Smooth muscle cell (in vitro differentiated cells): ENCODE results near the gene KCTD16. TPM values are rescaled to one million over a fixed set of nuclear protein-coding genes. Genes with fewer than 3 reads are reported as not detected.
A peak's percentile ranks its signal among the peaks of the same experiment; 100 is the strongest.

Experiments used
- DNase-seq: peaks from one replicate; lab custom pipeline; 2025; ENCODE audit not compliant: unreplicated experiment; lab: John Stamatoyannopoulos, UW
- H2AFZ ChIP-seq: fragments of 200-600 bp; sonication (generic); 2 replicates; pipeline ENCODE4 v1.6.0; 2016; ENCODE audit warnings: antibody characterized with exemption, low read depth, mild to moderate bottlenecking
- H3F3A ChIP-seq: fragments of 200-600 bp; sonication (generic); 2 replicates; pipeline ENCODE4 v1.6.0; 2017; ENCODE audit warnings: antibody characterized with exemption, low read depth
- H3K27ac ChIP-seq: fragments of 200-600 bp; sonication (generic); 2 replicates; pipeline ENCODE4 v1.5.1; 2016; ENCODE audit warnings: low read depth, mild to moderate bottlenecking
- H3K27me3 ChIP-seq: fragments of 200-600 bp; sonication (generic); 2 replicates; pipeline ENCODE4 v1.6.1; 2016; ENCODE audit warnings: low read depth, mild to moderate bottlenecking
- H3K36me3 ChIP-seq: fragments of 200-600 bp; sonication (generic); 2 replicates; pipeline ENCODE4 v1.5.1; 2016; ENCODE audit warnings: low read depth
- H3K4me1 ChIP-seq: fragments of 200-600 bp; sonication (generic); 2 replicates; pipeline ENCODE4 v1.5.1; 2016; ENCODE audit warnings: low read depth
- H3K4me2 ChIP-seq: fragments of 200-600 bp; sonication (generic); 2 replicates; pipeline ENCODE4 v1.6.0; 2016; ENCODE audit warnings: mild to moderate bottlenecking
- H3K4me3 ChIP-seq: fragments of 200-600 bp; sonication (generic); 2 replicates; pipeline ENCODE4 v1.5.1; 2016; ENCODE audit warnings: mild to moderate bottlenecking
- H3K79me2 ChIP-seq: fragments of 200-600 bp; sonication (generic); 2 replicates; pipeline ENCODE4 v1.6.0; 2016; ENCODE audit warnings: low read depth, mild to moderate bottlenecking
- H3K9ac ChIP-seq: fragments of 200-600 bp; sonication (generic); 2 replicates; pipeline ENCODE4 v1.6.0; 2016; ENCODE audit warnings: low read depth
- H3K9me3 ChIP-seq: fragments of 200-600 bp; sonication (generic); replicated peaks from 2 replicates; pipeline ENCODE4 v1.5.1; 2016; ENCODE audit warnings: low read depth
- H4K20me1 ChIP-seq: fragments of 200-600 bp; sonication (generic); 2 replicates; pipeline ENCODE4 v1.6.0; 2016; ENCODE audit warnings: low read depth
- CTCF ChIP-seq: fragments of 200-600 bp; sonication (generic); IDR thresholded peaks from 2 replicates; pipeline ENCODE4 v1.5.1; 2017; ENCODE audit warnings: borderline replicate concordance, mild to moderate bottlenecking, antibody characterized with exemption; ENCODE audit not compliant: insufficient read depth, poor library complexity, severe bottlenecking
- WGBS: methylation state at CpG from one replicate; pipeline ENCODE4 v1.1.7; 2016; ENCODE audit warnings: low lambda C conversion rate; 5-methylcytosine and 5-hydroxymethylcytosine counted together
- polyA plus RNA-seq: library from polyadenylated mRNA; unstranded; fragments of >200 nt; fragmentation: Nextera tagmentation; extraction: Ambion mirVana; gene quantifications from 2 replicates; pipeline ENCODE4 v1.2.1, GENCODE V29; 2016
- total RNA-seq: library from RNA; depleted of rRNA; stranded (reverse); fragments of >200 nt; gene quantifications from 2 replicates; pipeline ENCODE4 v1.2.3, GENCODE V29; 2014

KCTD16 gene
- total and polyA plus RNA-seq, 2 experiments from 2014 or later, result 1.6 to 11.1 TPM

GRCh38 chr5:144125163-144125726 lies 45.4 kb upstream of the KCTD16 start:
- 23% methylated on average over 4 of the region's 4 CpGs for WGBS
- no peak overlapping the region for H3K4me3 ChIP-seq
- no peaks in the 10 kb centered on the region for H3K36me3 ChIP-seq
- H3K9me3 ChIP-seq, result no peaks in the 10 kb centered on the region
- H3K27ac ChIP-seq, result peak overlapping the region; percentile 36
- H2AFZ ChIP-seq, result peak overlapping the region; percentile 29
- no peaks in the 10 kb centered on the region for H3K27me3 ChIP-seq
- H3K4me1 ChIP-seq, result peaks cover 10% of the 10 kb centered on the region
- peak overlapping the region; percentile 38 for H3K4me2 ChIP-seq
- no peak overlapping the region for H3K9ac ChIP-seq
- no peaks in the 10 kb centered on the region for H3K79me2 ChIP-seq
- H3F3A ChIP-seq, result no peaks in the 10 kb centered on the region
- no peak for TF ChIP-seq CTCF
- no peaks in the 10 kb centered on the region for H4K20me1 ChIP-seq
- no peak for DNase-seq

GRCh38 chr5:144126707-144127106 lies 44.0 kb upstream of the KCTD16 start:
- Histone ChIP-seq H3F3A (no peaks in the 10 kb centered on the region), H3K4me3 (no peak overlapping the region), H3K9me3 (no peaks in the 10 kb centered on the region), H3K27ac (no peak overlapping the region), H3K4me2 (no peak overlapping the region), H3K27me3 (no peaks in the 10 kb centered on the region), H4K20me1 (no peaks in the 10 kb centered on the region), H3K9ac (no peak overlapping the region), H3K79me2 (no peaks in the 10 kb centered on the region), H3K36me3 (no peaks in the 10 kb centered on the region), H3K4me1 (peaks cover 10% of the 10 kb centered on the region), H2AFZ (no peak overlapping the region)
- TF ChIP-seq CTCF, result no peak
- WGBS, result 95% methylated on average over 4 of the region's 4 CpGs
- DNase-seq, result no peak

GRCh38 chr5:144128844-144129243 lies 41.8 kb upstream of the KCTD16 start:
- no peak overlapping the region for H3K4me3 ChIP-seq
- H4K20me1 ChIP-seq, result no peaks in the 10 kb centered on the region
- 72% methylated on average over 4 of the region's 4 CpGs for WGBS
- H3K36me3 ChIP-seq, result no peaks in the 10 kb centered on the region
- peaks cover 10% of the 10 kb centered on the region for H3K4me1 ChIP-seq
- no peak overlapping the region for H3K4me2 ChIP-seq
- no peaks in the 10 kb centered on the region for H3K27me3 ChIP-seq
- no peak for DNase-seq
- no peak for TF ChIP-seq CTCF
- H3K79me2 ChIP-seq, result no peaks in the 10 kb centered on the region
- H3K27ac ChIP-seq, result no peak overlapping the region
- H2AFZ ChIP-seq, result no peak overlapping the region
- no peaks in the 10 kb centered on the region for H3K9me3 ChIP-seq
- H3K9ac ChIP-seq, result no peak overlapping the region
- H3F3A ChIP-seq, result no peaks in the 10 kb centered on the region

- Histone ChIP-seq H3K79me2 (no peaks in the 10 kb centered on the region), H2AFZ (no peak overlapping the region), H3K4me2 (no peak overlapping the region), H3K27ac (no peak overlapping the region), H4K20me1 (no peaks in the 10 kb centered on the region), H3K9me3 (no peaks in the 10 kb centered on the region), H3F3A (no peaks in the 10 kb centered on the region), H3K4me1 (peaks cover 6% of the 10 kb centered on the region), H3K36me3 (no peaks in the 10 kb centered on the region), H3K4me3 (no peak overlapping the region), H3K27me3 (no peaks in the 10 kb centered on the region), H3K9ac (no peak overlapping the region)
- no peak for DNase-seq
- WGBS, result 87% methylated on average over 4 of the region's 4 CpGs
- no peak for TF ChIP-seq CTCF
Measured at GRCh38 chr5:144130306-144130705, 40.4 kb upstream of the KCTD16 start.
